ENCODE data around the gene NME2. TPM values are rescaled to one million over a fixed set of nuclear protein-coding genes. Genes with fewer than 3 reads are reported as not detected.
"Not testable (repeated sequence)": the region's sequence is repeated elsewhere in the genome, so short reads cannot be mapped to it uniquely, and the experiment has no call there.

NME2 gene
- total and polyA plus RNA-seq, 7 experiments from 2014 or later = 133 to 457 (median 193) TPM

DNA sequence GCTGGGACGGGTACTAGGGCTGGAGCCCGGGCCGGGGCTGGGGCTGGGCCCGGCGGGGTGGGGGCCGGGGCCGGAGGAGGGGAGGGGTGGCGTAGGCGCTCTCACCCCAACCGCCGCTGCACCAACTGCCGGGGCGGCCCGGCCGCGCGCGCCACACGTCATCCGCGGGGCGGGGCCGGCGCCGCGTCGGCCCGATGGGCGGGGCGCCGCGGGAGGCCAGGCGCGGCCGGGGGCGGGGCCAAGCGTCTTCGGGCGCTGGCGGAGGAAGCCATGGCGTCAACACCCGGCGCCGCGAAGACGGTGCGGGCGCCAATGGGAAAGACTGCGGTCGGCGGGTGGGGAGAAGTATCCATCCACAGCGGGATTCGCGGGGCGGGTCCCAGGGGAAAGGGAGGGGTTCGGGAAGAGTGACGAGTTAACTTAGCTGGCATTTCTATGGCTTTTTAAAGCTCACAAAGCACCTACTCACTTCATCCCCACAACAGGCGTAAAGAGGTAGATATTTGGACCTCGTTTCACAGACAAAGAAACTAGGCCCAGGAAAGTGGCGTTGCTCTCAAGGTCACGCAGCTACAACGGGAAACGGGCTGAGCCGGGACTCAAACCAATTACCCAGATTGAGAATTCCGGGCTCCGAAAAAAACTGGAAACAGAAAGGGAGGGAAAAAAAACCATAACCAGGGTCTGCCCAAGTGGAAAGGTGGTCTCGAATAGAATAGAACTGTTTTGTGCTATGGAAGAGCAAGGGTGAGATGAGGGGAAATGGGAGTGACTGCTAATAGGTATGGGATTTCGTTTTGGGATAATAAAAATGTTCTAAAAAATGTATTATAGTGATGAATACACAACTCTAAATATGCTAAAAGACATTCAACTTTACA lies 45.2 kb upstream of the NME2 start, which contains the start of gene SPAG9:
SPAG9 (minus strand) TSS at position 130 of the 881 bp plus-strand sequence. CDS start 212 bp downstream, outside the sequence.
- no peaks in the 10 kb centered on the region for H3K9me3 ChIP-seq (ENCODE audit: control insufficient read depth in 2 of 3, low read length in 3 of 3)
- POLR2A ChIA-PET = interaction anchor here (0.8 to 3.4 kb wide), 8 partner anchors 24 to 140 kb away, joined by 3 to 20 read pairs (median 4); partner anchors contain the start of genes NME1, NME2 and UTP18
- H3K27ac ChIP-seq (ENCODE audit: low read depth, low read length) = peak within 1 kb of the TSS; percentile 96
- peak within 1 kb of the TSS; percentile 87 to 99 (median 97) for H3K4me3 Mint-ChIP-seq
- H3K36me3 ChIP-seq (ENCODE audit: control insufficient read depth in 2 of 3, insufficient read depth in 3 of 3, low read length in 3 of 3) = no peaks in the 10 kb centered on the region
- H3K4me3 ChIP-seq (ENCODE audit: low read length) = peak within 1 kb of the TSS; percentile 97
- H3K9me3 Mint-ChIP-seq = no peaks in the 10 kb centered on the region
- CTCF ChIA-PET = interaction anchor here (0.6 to 3.2 kb wide), 3 partner anchors 9 to 121 kb away, joined by 3 to 11 read pairs (median 4); partner anchors contain the start of gene NME1
- ATAC-seq (peak; percentile 92), DNase-seq (peak; percentile 87 to 97 (median 92))
- H3K36me3 Mint-ChIP-seq = peaks cover 0 to 3% (median 0%) of the 10 kb centered on the region in 5 donors
- H3K4me1 ChIP-seq (ENCODE audit: control insufficient read depth in 2 of 2, insufficient read depth in 2 of 2, low read length in 2 of 2) = peaks cover 28 to 35% of the 10 kb centered on the region in 2 donors
- intact Hi-C loops (cut with micrococcal nuclease) = loop anchor here (1.0 to 5.0 kb wide), 10 partner anchors 25 to 579 kb away; partner anchors contain the start of genes MBTD1 (in 2 of the 2), NME1 (in 2 of the 2), NME2 (in 2 of the 2) and UTP18 (in 2 of the 2)
- no peaks in the 10 kb centered on the region for H3K27me3 Mint-ChIP-seq
- no peaks in the 10 kb centered on the region for H3K27me3 ChIP-seq (ENCODE audit: control insufficient read depth in 2 of 2, insufficient read depth in 2 of 2, low read length in 2 of 2)
- peak within 1 kb of the TSS; percentile 95 to 100 (median 99) for H3K27ac Mint-ChIP-seq
- H3K4me1 Mint-ChIP-seq = peaks cover 27 to 53% (median 49%) of the 10 kb centered on the region in 7 donors

- no peaks in the 10 kb centered on the region for H3K36me3 ChIP-seq (ENCODE audit: control insufficient read depth in 2 of 3, insufficient read depth in 3 of 3, low read length in 3 of 3)
These were observed 44.4 kb upstream of the NME2 start for GRCh38 chr17:51121620-51122472.

DNA sequence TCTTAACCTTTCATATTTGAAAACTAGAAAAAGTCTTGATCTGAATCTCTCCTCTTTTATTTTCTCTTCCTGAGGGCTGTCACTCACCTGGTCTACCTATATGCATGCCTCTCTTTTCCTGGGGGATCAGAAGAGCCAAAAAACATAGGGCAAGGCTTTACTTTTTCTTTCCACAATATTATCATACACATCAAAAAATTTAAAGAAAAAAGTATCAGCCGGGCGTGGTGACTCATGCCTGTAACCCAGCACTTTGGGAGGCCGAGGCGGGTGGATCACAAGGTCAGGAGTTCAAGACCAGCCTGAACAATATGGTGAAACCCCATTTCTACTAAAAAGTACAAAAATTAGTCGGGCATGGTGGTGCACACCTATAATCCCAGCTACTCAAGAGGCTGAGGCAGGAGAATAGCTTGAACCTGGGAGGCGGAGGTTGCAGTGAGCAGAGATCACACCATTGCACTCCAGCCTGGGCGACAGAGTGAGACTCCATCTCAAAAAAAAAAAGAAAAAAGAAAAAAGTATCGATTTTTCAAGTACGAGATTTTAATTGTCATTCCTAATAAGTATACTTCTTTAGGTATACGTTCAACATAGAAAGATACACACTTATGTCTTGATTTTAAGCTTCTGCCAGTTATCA lies 43.6 kb upstream of the NME2 start:
- ATAC-seq; H3K27me3 ChIP-seq (ENCODE audit: control insufficient read depth in 2 of 2, insufficient read depth in 2 of 2, low read length in 2 of 2); H3K9me3 Mint-ChIP-seq; H3K4me3 ChIP-seq (ENCODE audit: low read length); H3K9me3 ChIP-seq (ENCODE audit: control insufficient read depth in 2 of 3, low read length in 3 of 3); H3K27me3 Mint-ChIP-seq; H3K36me3 ChIP-seq (ENCODE audit: control insufficient read depth in 2 of 3, insufficient read depth in 3 of 3, low read length in 3 of 3); DNase-seq; H3K36me3 Mint-ChIP-seq; H3K27ac ChIP-seq (ENCODE audit: low read depth, low read length): not testable (repeated sequence)
- Mint-ChIP-seq H3K4me1 (peaks cover 18 to 39% (median 36%) of the 10 kb centered on the region in 7 donors), H3K27ac (peak overlapping the region in 8 of 9 donors; percentile 47 to 100 (median 96)), H3K4me3 (peak overlapping the region in 8 of 10 donors; percentile 9 to 99 (median 90))
- H3K4me1 ChIP-seq (ENCODE audit: control insufficient read depth in 2 of 2, insufficient read depth in 2 of 2, low read length in 2 of 2) = peaks cover 26 to 28% of the 10 kb centered on the region in 2 donors
- intact Hi-C loops (cut with micrococcal nuclease) = loop anchor here in 1 of 2 donors (5.0 kb wide), 1 partner anchor 415 kb away; the partner anchor contains the start of gene ANKRD40
- ChIA-PET POLR2A (interaction anchor here (0.6 to 3.4 kb wide), 3 partner anchors 31 to 1410 kb away, joined by 3 to 20 read pairs (median 3); partner anchors contain the start of gene NME1), CTCF (interaction anchor here (0.6 to 3.2 kb wide), 3 partner anchors 78 to 953 kb away, joined by 3 to 11 read pairs (median 3); no protein-coding TSS in a partner anchor)

More at GRCh38 chr17:51121620-51122472, 44.4 kb upstream of the NME2 start:
- H3K4me3 Mint-ChIP-seq = peak overlapping the region; percentile 87 to 99 (median 97)
- Histone ChIP-seq H3K27me3 (ENCODE audit: control insufficient read depth in 2 of 2, insufficient read depth in 2 of 2, low read length in 2 of 2) (no peaks in the 10 kb centered on the region), H3K4me3 (ENCODE audit: low read length) (peak overlapping the region; percentile 96), H3K4me1 (ENCODE audit: control insufficient read depth in 2 of 2, insufficient read depth in 2 of 2, low read length in 2 of 2) (peaks cover 28 to 32% of the 10 kb centered on the region in 2 donors), H3K9me3 (ENCODE audit: control insufficient read depth in 2 of 3, low read length in 3 of 3) (no peaks in the 10 kb centered on the region), H3K27ac (ENCODE audit: low read depth, low read length) (peak overlapping the region; percentile 88)
- POLR2A ChIA-PET = interaction anchor here (0.6 to 3.4 kb wide), 5 partner anchors 31 to 1409 kb away, joined by 3 to 20 read pairs (median 3); partner anchors contain the start of gene NME1
- peak in 6 of 9 donors; percentile 10 to 86 (median 23) for DNase-seq
- peak overlapping the region; percentile 95 to 100 (median 99) for H3K27ac Mint-ChIP-seq
- ATAC-seq = peak; percentile 45
- CTCF ChIA-PET = interaction anchor here (3.2 kb wide), 1 partner anchor 122 kb away, joined by 11 read pairs; no protein-coding TSS in a partner anchor
- H3K9me3 Mint-ChIP-seq = no peaks in the 10 kb centered on the region
- peaks cover 0 to 3% (median 0%) of the 10 kb centered on the region in 5 donors for H3K36me3 Mint-ChIP-seq
- intact Hi-C loops (cut with micrococcal nuclease) = loop anchor here (1.0 to 5.0 kb wide), 7 partner anchors 31 to 580 kb away; partner anchors contain the start of genes ANKRD40 (in 1 of the 2), MBTD1 (in 1 of the 2), NME1 (in 1 of the 2) and NME2 (in 1 of the 2)
- no peaks in the 10 kb centered on the region for H3K27me3 Mint-ChIP-seq
- peaks cover 23 to 45% (median 42%) of the 10 kb centered on the region in 7 donors for H3K4me1 Mint-ChIP-seq

DNA sequence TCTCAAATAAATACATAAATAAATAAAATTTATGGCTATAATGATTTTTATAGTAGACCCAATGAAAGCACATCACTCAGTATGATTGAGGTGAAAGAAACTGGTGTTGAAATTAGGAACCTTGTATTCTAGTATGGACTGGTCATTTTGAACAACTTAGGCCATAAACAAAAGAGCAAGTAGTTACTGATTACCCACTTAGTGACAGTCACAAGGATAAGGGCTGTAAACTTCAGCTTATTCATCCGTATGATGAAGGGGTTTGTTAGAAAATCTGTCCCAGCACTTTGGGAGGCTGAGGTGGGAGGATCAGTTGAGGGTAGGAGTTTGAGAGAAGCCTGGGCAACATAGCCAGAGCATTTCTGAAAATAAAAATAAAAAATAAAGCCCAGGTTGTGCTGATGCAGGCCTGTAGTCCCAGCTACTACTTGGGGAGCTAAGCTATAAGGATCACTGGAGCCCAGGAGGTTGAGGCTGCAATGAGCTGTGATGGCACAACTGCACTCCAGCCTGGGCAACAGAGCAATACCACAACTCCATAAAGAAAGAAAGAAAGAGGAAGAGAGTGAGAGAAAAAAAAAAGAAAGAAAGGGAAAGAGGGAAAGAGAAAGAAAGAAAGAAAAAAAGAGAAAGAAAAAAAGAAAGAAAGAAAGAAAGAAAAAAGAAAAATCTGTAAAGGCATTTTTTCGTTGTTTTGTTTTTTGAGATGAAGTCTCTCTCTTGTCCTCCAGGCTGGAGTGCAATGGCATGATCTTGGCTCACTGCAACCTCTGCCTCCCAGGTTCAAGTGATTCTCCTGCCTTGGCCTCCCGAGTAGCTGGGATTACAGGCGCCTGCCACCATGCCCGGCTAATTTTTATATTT lies 41.3 kb upstream of the NME2 start:
- H3K27me3 Mint-ChIP-seq = no peaks in the 10 kb centered on the region
- no peaks in the 10 kb centered on the region for H3K36me3 ChIP-seq (ENCODE audit: control insufficient read depth in 2 of 3, insufficient read depth in 3 of 3, low read length in 3 of 3)
- H3K4me1 Mint-ChIP-seq = peaks cover 9 to 18% (median 15%) of the 10 kb centered on the region in 7 donors
- ChIA-PET POLR2A (no interaction called here), CTCF (interaction anchor here (0.6 to 1.0 kb wide), 2 partner anchors 28 to 29 kb away, joined by 3 to 4 read pairs; partner anchors contain the start of gene NME1)
- H3K4me1 ChIP-seq (ENCODE audit: control insufficient read depth in 2 of 2, insufficient read depth in 2 of 2, low read length in 2 of 2) = peaks cover 10 to 11% of the 10 kb centered on the region in 2 donors
- H3K36me3 Mint-ChIP-seq = no peaks in the 10 kb centered on the region
- H3K27me3 ChIP-seq (ENCODE audit: control insufficient read depth in 2 of 2, insufficient read depth in 2 of 2, low read length in 2 of 2) = no peaks in the 10 kb centered on the region
- no peak overlapping the region for H3K4me3 ChIP-seq (ENCODE audit: low read length)
- no peaks in the 10 kb centered on the region for H3K9me3 Mint-ChIP-seq
- intact Hi-C loops (cut with micrococcal nuclease) = loop anchor here in 1 of 2 donors (5.0 kb wide), 1 partner anchor 418 kb away; the partner anchor contains the start of gene ANKRD40
- H3K27ac Mint-ChIP-seq = peak overlapping the region in 1 of 9 donors; percentile 73
- no peak for ATAC-seq
- DNase-seq = no peak
- H3K27ac ChIP-seq (ENCODE audit: low read depth, low read length) = no peak overlapping the region
- H3K9me3 ChIP-seq (ENCODE audit: control insufficient read depth in 2 of 3, low read length in 3 of 3) = no peaks in the 10 kb centered on the region
- H3K4me3 Mint-ChIP-seq = no peak overlapping the region

GRCh38 chr17:51128076-51128475 lies 38.1 kb upstream of the NME2 start:
- no peaks in the 10 kb centered on the region for H3K9me3 Mint-ChIP-seq
- Histone ChIP-seq H3K27me3 (ENCODE audit: control insufficient read depth in 2 of 2, insufficient read depth in 2 of 2, low read length in 2 of 2) (no peaks in the 10 kb centered on the region), H3K27ac (ENCODE audit: low read depth, low read length) (no peak overlapping the region), H3K4me1 (ENCODE audit: control insufficient read depth in 2 of 2, insufficient read depth in 2 of 2, low read length in 2 of 2) (no peaks in the 10 kb centered on the region), H3K36me3 (ENCODE audit: control insufficient read depth in 2 of 3, insufficient read depth in 3 of 3, low read length in 3 of 3) (no peaks in the 10 kb centered on the region), H3K9me3 (ENCODE audit: control insufficient read depth in 2 of 3, low read length in 3 of 3) (no peaks in the 10 kb centered on the region), H3K4me3 (ENCODE audit: low read length) (no peak overlapping the region)
- intact Hi-C loops (cut with micrococcal nuclease) = no loop called here
- H3K4me1 Mint-ChIP-seq = peaks cover 0 to 3% (median 0%) of the 10 kb centered on the region in 7 donors
- peaks cover 0 to 7% (median 0%) of the 10 kb centered on the region in 5 donors for H3K27me3 Mint-ChIP-seq
- CTCF ChIA-PET = no interaction called here
- H3K36me3 Mint-ChIP-seq = no peaks in the 10 kb centered on the region
- no peak overlapping the region for H3K27ac Mint-ChIP-seq
- ATAC-seq (peak; percentile 44), DNase-seq (no peak)
- POLR2A ChIA-PET = no interaction called here
- H3K4me3 Mint-ChIP-seq = no peak overlapping the region
